HG03103 (cell line): ENCODE data around the gene LMNTD1.
"Not testable (repeated sequence)": the region's sequence is repeated elsewhere in the genome, so short reads cannot be mapped to it uniquely, and the experiment has no call there.

Source experiments
- ATAC-seq: cut with Tn5 transposase; IDR thresholded peaks from one replicate; pipeline ENCODE4 v1.9.1; 2021; ENCODE audit warnings: low read depth; ENCODE audit not compliant: unreplicated experiment

The LMNTD1 gene

GRCh38 chr12:25434515-25434914, 118.6 kb downstream of the LMNTD1 start:
- no peak for ATAC-seq

- ATAC-seq: no peak
These were observed 119.3 kb downstream of the LMNTD1 start for GRCh38 chr12:25433581-25434325.

- ATAC-seq: no peak
These were observed 120.1 kb downstream of the LMNTD1 start for GRCh38 chr12:25433024-25433423.

GRCh38 chr12:25427337-25428249, 125.5 kb downstream of the LMNTD1 start:
- ATAC-seq: no peak

- ATAC-seq: not testable (repeated sequence)
These were observed 126.3 kb downstream of the LMNTD1 start for GRCh38 chr12:25426821-25427220.
